HCT116 (cell line): Measurements from ENCODE around the gene KLHL22. TPM values are rescaled to one million over a fixed set of nuclear protein-coding genes. Genes with fewer than 3 reads are reported as not detected.

Experiments used
- ATAC-seq: fragments of 200-7000 bp; cut with Tn5 transposase; 2 replicates; pipeline ENCODE4 v1.9.1; 2020; ENCODE audit warnings: mild to moderate bottlenecking, moderate library complexity
- BruUV-seq: library from RNA; stranded (reverse); fragments of 400-500 nt; replicated peaks from 2 replicates; lab custom pipeline; 2021; lab: Mats Ljungman, UMichigan
- CTCF ChIA-PET: fragments of 300-600 bp; sonication (Branson Sonifier 250); formaldehyde crosslinking; loops from one replicate; lab custom pipeline; 2021; ENCODE audit warnings: antibody characterized with exemption; lab: Charles Lee
- POLR2A ChIA-PET: fragments of 300-600, 350-600 bp; sonication (Branson Sonifier 250); formaldehyde crosslinking; loops from one replicate; lab custom pipeline; 2021; ENCODE audit warnings: antibody characterized with exemption; lab: Charles Lee
- RAD21 ChIA-PET, 2 experiments: fragments of 300-600 bp; sonication (Branson Sonifier 250); formaldehyde crosslinking; loops; one replicate each; lab custom pipeline; 2023; ENCODE audit warnings: low total read pairs in 2 of 2; ENCODE audit not compliant: uncharacterized antibody in 2 of 2, unreplicated experiment in 2 of 2, low non-redundant PET in 1 of 2; lab: Charles Lee
- DNase-seq: peaks from one replicate; pipeline ENCODE4 v3.0.0-alpha.2; 2010; ENCODE audit warnings: low read depth, low spot score
- H2AFZ ChIP-seq: fragments of 200-600 bp; shearing (Covaris generic), sonication (generic); 2 replicates; pipeline ENCODE4 v1.6.1; 2017; ENCODE audit warnings: low read depth, mixed run types, mixed read lengths, antibody characterized with exemption, low read length; ENCODE audit not compliant: poor library complexity, severe bottlenecking
- H3K27ac ChIP-seq: 2 replicates; pipeline ENCODE4 v1.5.1; 2012; ENCODE audit warnings: low read depth, low read length
- H3K27me3 ChIP-seq: fragments of 200-600 bp; sonication (generic); 2 replicates; pipeline ENCODE4 v1.6.1; 2016; ENCODE audit warnings: mixed run types, low read length, mixed read lengths; ENCODE audit not compliant: insufficient read depth
- H3K36me3 ChIP-seq, 2 experiments: fragments of 200-500 bp in 1 of 2; fragments of 200-600 bp in 1 of 2; sonication (Bioruptor generic) in 1 of 2; sonication (generic) in 1 of 2; 2 replicates each; pipeline versions ENCODE4 v1.5.1 to v1.6.1; 2014 to 2016; ENCODE audit warnings: low read length in 2 of 2, inconsistent platforms in 1 of 2, mixed read lengths in 1 of 2, mixed run types in 1 of 2; ENCODE audit not compliant: insufficient read depth in 2 of 2, control insufficient read depth in 1 of 2
- H3K4me1 ChIP-seq, 2 experiments: fragments of 200-600 bp in 1 of 2; sonication (generic) in 1 of 2; 2 replicates each; pipeline versions ENCODE4 v1.5.1 to v1.6.1; 2012 to 2017; ENCODE audit warnings: low read length in 2 of 2, inconsistent platforms in 1 of 2, mild to moderate bottlenecking in 1 of 2, mixed read lengths in 1 of 2, mixed run types in 1 of 2, moderate library complexity in 1 of 2; ENCODE audit not compliant: insufficient read depth in 2 of 2, control insufficient read depth in 1 of 2
- H3K4me2 ChIP-seq: fragments of 200-600 bp; sonication (generic); 2 replicates; pipeline ENCODE4 v1.6.1; 2017; ENCODE audit warnings: mixed run types, low read length, mixed read lengths
- H3K4me3 ChIP-seq, 2 experiments: fragments of 200-600 bp in 1 of 2; sonication (generic) in 1 of 2; replicated peaks in 1 of 2; 2 replicates each; pipeline ENCODE4 v1.5.1; 2011 to 2016; ENCODE audit warnings: low read length in 2 of 2, control low read depth in 1 of 2, low read depth in 1 of 2, mild to moderate bottlenecking in 1 of 2, mixed read lengths in 1 of 2, mixed run types in 1 of 2
- H3K79me2 ChIP-seq: fragments of 200-600 bp; sonication (generic); 2 replicates; pipeline ENCODE4 v1.6.1; 2017; ENCODE audit warnings: mild to moderate bottlenecking, mixed run types, low read length, moderate library complexity, mixed read lengths; ENCODE audit not compliant: insufficient read depth
- H3K9ac ChIP-seq: fragments of 200-600 bp; sonication (generic); 2 replicates; pipeline ENCODE4 v1.6.1; 2016; ENCODE audit warnings: low read length, mixed read lengths
- H3K9me2 ChIP-seq: fragments of 200-600 bp; sonication (generic), shearing (Covaris generic); 2 replicates; pipeline ENCODE4 v1.6.1; 2017; ENCODE audit warnings: mixed run types, mild to moderate bottlenecking, moderate library complexity; ENCODE audit not compliant: insufficient read depth
- H3K9me3 ChIP-seq, 2 experiments: fragments of 200-500 bp in 1 of 2; fragments of 200-600 bp in 1 of 2; sonication (Bioruptor generic) in 1 of 2; sonication (generic) in 1 of 2; 2 replicates each; pipeline ENCODE4 v1.6.1; 2014 to 2017; ENCODE audit warnings: low read length in 2 of 2, mixed read lengths in 2 of 2, inconsistent platforms in 1 of 2, low read depth in 1 of 2, mild to moderate bottlenecking in 1 of 2, mixed run types in 1 of 2, moderate library complexity in 1 of 2; ENCODE audit not compliant: control insufficient read depth in 1 of 2, insufficient read depth in 1 of 2
- H4K20me1 ChIP-seq: fragments of 200-600 bp; sonication (generic), shearing (Covaris generic); 2 replicates; pipeline ENCODE4 v1.6.1; 2017; ENCODE audit warnings: mixed run types, mild to moderate bottlenecking, moderate library complexity; ENCODE audit not compliant: insufficient read depth
- CBX3 ChIP-seq: IDR thresholded peaks from 2 replicates; pipeline ENCODE4 v1.6.1; 2012; ENCODE audit warnings: low read depth
- FOSL1 ChIP-seq: IDR thresholded peaks from 2 replicates; pipeline ENCODE4 v1.6.1; 2012; ENCODE audit warnings: low read depth
- JUND ChIP-seq: IDR thresholded peaks from 2 replicates; pipeline ENCODE4 v1.6.1; 2012
- REST ChIP-seq: IDR thresholded peaks from 2 replicates; pipeline ENCODE4 v1.6.1; 2012; ENCODE audit warnings: low read depth
- SP1 ChIP-seq: IDR thresholded peaks from 2 replicates; pipeline ENCODE4 v1.6.1; 2012; ENCODE audit warnings: low read depth
- TCF7L2 ChIP-seq: IDR thresholded peaks from 2 replicates; pipeline ENCODE4 v1.7.0; 2011; ENCODE audit warnings: borderline replicate concordance, inconsistent platforms; ENCODE audit not compliant: insufficient read depth, insufficient read length; ENCODE audit errors: extremely low read depth
- ZNF274 ChIP-seq: fragments of 200-500 bp; sonication (Bioruptor generic); IDR thresholded peaks from 2 replicates; pipeline ENCODE4 v1.6.1; 2014; ENCODE audit warnings: mild to moderate bottlenecking, low read depth, low read length, inconsistent platforms
- intact Hi-C: fragments of 100-400 bp; cut with micrococcal nuclease; formaldehyde crosslinking; loops from 2 replicates; pipeline ENCODE4 v1.10.0; 2022
- total RNA-seq: library from RNA; stranded (reverse); gene quantifications from one replicate; pipeline ENCODE4 v1.2.1, GENCODE V29; 2021; ENCODE audit not compliant: unreplicated experiment
- TF ChIP-seq, protein P1 (sequence below), 3 experiments: fragments of 200-600 bp in 1 of 3; sonication (generic) in 1 of 3; IDR thresholded peaks in 2 of 3; conservative IDR thresholded peaks in 1 of 3; 2 replicates each; pipeline ENCODE4 v1.5.1; 2012 to 2017; ENCODE audit warnings: low read depth in 2 of 3, low read length in 2 of 3, antibody characterized with exemption in 1 of 3, borderline replicate concordance in 1 of 3, control low read depth in 1 of 3, mild to moderate bottlenecking in 1 of 3, mixed read lengths in 1 of 3, mixed run types in 1 of 3, moderate library complexity in 1 of 3; ENCODE audit not compliant: insufficient read depth in 1 of 3

The KLHL22 gene
- total RNA-seq, 1 experiment from 2014 or later = 16.4 TPM

- DNase-seq (no peak), ATAC-seq (no peak)
- CTCF ChIA-PET = no interaction called here
- Histone ChIP-seq H3K9me2 (no peaks in the 10 kb centered on the region), H4K20me1 (no peaks in the 10 kb centered on the region), H3K79me2 (no peaks in the 10 kb centered on the region), H3K9ac (no peak overlapping the region), H3K9me3 (no peaks in the 10 kb centered on the region), H3K4me1 (peaks cover 0 to 4% of the 10 kb centered on the region in 2 experiments; a peak in 1 of 4 replicates), H3K27ac (no peak overlapping the region), H2AFZ (no peak overlapping the region), H3K27me3 (no peaks in the 10 kb centered on the region), H3K36me3 (peaks cover 0 to 3% of the 10 kb centered on the region in 2 experiments; a peak in 2 of 4 replicates), H3K4me2 (no peak overlapping the region), H3K4me3 (no peak overlapping the region)
- intact Hi-C loops = no loop called here
- no TSS peak for BruUV-seq
- RAD21 ChIA-PET = no interaction called here
- TF ChIP-seq TCF7L2 (no peak), ZNF274 (no peak), CBX3 (no peak), FOSL1 (no peak), REST (no peak), JUND (no peak), SP1 (no peak)
- TF ChIP-seq, protein P1, sequence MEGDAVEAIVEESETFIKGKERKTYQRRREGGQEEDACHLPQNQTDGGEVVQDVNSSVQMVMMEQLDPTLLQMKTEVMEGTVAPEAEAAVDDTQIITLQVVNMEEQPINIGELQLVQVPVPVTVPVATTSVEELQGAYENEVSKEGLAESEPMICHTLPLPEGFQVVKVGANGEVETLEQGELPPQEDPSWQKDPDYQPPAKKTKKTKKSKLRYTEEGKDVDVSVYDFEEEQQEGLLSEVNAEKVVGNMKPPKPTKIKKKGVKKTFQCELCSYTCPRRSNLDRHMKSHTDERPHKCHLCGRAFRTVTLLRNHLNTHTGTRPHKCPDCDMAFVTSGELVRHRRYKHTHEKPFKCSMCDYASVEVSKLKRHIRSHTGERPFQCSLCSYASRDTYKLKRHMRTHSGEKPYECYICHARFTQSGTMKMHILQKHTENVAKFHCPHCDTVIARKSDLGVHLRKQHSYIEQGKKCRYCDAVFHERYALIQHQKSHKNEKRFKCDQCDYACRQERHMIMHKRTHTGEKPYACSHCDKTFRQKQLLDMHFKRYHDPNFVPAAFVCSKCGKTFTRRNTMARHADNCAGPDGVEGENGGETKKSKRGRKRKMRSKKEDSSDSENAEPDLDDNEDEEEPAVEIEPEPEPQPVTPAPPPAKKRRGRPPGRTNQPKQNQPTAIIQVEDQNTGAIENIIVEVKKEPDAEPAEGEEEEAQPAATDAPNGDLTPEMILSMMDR (IDR thresholded peaks at IDR 0.05 in 2 of 3, conservative IDR thresholded peaks at IDR 0.05 in 1 of 3; ENCODE audit: borderline replicate concordance in 1 of 3, insufficient read depth in 1 of 3, low read depth in 2 of 3, low read length in 2 of 3) = no peak
- POLR2A ChIA-PET = interaction anchor here (0.6 kb wide), 1 partner anchor 11 kb away, joined by 4 read pairs; no protein-coding TSS in a partner anchor
These were observed 87.8 kb downstream of the KLHL22 start for GRCh38 chr22:20407829-20408228.
